HG02885 (cell line): ENCODE data around the gene NBPF12.
"Not testable (repeated sequence)": the region's sequence is repeated elsewhere in the genome, so short reads cannot be mapped to it uniquely, and the experiment has no call there.

Experiments used
- ATAC-seq: cut with Tn5 transposase; IDR thresholded peaks from one replicate; pipeline ENCODE4 v1.9.1; 2021; ENCODE audit warnings: mild to moderate bottlenecking; ENCODE audit not compliant: unreplicated experiment, poor library complexity

NBPF12 gene

DNA sequence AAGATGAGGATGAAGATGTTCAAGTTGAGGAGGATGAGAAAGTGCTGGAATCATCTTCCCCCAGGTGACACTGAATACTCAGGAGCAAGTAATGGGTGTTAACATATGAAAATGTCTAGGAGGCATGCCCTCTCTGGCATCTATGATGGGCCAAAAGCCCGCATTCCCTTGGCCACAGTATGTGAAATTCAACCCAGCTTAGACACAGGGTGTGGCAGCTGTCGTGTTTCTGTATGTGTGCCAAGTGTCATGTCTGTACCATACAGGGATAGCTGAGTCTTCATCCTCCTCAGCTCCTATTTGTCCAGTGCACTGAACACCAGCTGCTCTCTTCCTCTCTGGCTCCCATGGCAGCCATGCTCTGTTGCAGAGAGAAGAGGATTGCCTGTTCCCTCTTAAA, 32.5 kb downstream of the NBPF12 start:
- ATAC-seq: not testable (repeated sequence)

DNA sequence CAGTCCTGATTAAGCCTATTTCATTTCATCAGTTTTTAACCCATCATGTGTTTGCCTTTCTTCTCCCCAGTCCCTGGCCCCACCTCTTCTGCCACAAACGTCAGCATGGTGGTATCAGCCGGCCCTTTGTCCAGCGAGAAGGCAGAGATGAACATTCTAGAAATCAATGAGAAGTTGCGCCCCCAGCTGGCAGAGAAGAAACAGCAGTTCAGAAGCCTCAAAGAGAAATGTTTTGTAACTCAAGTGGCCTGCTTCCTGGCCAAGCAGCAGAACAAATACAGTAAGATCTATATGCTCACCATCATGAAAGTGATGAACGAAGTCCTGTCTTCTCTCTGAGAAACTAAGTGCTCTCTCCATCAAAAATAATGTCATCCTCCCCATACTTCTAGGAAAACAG, 34.6 kb downstream of the NBPF12 start:
- not testable (repeated sequence) for ATAC-seq

DNA sequence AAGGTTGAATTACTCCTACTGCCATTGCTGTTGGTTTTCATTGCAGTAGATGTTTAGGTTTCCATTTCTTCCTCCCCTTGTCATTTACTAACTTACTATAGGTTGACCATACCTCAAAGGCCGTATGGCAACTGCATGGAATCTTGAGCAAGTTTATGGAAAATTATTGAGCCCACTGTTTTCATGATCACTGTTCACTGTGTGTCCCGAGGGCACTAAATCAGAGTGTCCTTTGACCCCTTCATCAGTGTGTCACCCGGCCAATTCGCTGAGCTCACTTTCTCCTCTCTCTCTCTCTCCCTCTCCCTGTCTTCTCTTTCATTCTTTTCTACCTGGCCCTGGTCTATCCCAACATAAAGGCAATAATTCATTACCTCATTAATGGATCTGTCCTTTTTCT, 47.7 kb downstream of the NBPF12 start:
- ATAC-seq: not testable (repeated sequence)

DNA sequence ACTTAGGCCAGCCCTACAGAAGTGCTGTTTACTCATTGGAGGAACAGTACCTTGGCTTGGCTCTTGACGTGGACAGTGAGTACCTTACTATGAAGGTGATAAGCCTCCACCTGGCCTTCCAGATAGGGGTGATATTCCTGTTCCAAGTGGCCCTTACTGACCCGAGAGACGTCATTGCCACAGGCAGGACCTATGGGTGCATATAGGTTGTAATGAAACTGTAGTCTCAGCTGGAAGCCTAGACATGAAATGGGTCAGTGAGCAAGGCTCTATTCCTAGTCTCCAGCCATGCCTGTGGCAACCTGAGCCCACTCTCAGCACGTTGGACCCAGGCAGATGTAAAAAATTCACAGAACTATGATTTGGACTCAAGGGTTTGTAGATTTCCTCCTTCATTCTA, 48.3 kb downstream of the NBPF12 start:
- not testable (repeated sequence) for ATAC-seq

DNA sequence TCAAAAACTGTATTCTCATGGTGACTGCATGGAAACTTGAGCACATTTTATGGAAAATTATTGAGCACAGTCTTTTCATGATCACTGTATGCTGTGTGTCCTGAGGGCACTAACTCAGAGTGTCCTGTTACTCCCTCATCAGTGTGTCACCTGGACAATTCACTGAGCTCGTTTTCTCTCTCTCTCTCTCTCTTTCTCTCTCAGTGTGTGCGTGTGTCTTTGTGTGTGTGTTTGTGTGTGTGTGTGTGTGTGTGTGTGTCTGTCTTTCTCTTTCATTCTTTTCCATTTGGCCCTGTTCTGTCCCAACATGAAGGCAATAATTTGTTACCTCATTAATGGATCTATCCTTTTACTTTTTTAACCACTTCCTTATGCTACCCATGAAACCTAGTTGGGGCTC, 49.4 kb downstream of the NBPF12 start:
- ATAC-seq: not testable (repeated sequence)

DNA sequence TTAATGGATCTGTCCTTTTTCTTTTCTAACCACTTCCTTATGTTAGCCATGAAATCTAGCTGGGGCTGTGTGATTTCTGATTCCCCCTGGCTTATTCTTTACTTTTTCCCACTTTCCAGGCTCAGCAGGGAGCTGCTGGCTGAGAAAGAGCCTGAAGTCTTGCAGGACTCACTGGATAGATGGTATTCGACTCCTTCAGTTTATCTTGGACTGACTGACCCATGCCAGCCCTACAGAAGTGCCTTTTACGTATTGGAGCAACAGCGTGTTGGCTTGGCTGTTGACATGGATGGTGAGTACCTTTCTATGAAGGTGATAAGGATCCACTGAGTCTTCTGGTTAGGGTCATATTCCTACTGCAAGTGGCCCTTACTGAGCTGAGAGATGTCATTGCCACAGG, 51.3 kb downstream of the NBPF12 start:
- ATAC-seq: not testable (repeated sequence)

DNA sequence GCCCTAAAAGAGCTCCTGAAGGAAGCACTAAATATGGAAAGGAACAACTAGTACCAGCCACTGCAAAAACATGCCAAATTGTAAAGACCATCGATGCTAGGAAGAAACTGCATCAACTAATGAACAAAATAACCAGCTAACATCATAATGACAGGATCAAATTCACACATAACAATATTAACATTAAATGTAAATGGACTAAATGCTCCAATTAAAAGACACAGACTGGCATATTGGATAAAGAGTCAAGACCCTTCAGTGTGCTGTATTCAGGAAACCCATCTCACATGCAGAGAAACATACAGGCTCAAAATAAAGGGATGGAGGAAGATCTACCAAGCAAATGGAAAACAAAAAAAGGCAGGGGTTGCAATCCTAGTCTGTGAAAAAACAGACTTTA, 70.4 kb downstream of the NBPF12 start:
- ATAC-seq: not testable (repeated sequence)

DNA sequence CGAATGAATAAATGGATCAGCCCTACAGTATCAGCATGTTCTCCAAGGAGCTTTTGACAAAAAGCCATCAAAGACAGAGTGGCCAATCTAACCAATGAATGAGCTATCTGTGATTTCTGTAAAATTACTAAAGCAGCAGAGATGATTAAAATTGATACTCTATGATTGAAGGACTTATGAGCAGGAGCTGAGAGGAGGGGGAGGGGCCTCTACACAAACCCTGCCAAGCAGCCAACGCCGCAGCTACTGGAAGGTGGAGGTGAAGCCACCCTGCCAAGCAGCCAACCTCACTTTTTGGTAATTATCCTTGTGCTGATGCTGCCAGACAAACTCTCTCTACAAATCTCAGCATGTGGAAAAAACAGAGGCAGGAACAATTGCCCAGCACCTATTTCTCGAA, 88.9 kb downstream of the NBPF12 start:
- not testable (repeated sequence) for ATAC-seq

DNA sequence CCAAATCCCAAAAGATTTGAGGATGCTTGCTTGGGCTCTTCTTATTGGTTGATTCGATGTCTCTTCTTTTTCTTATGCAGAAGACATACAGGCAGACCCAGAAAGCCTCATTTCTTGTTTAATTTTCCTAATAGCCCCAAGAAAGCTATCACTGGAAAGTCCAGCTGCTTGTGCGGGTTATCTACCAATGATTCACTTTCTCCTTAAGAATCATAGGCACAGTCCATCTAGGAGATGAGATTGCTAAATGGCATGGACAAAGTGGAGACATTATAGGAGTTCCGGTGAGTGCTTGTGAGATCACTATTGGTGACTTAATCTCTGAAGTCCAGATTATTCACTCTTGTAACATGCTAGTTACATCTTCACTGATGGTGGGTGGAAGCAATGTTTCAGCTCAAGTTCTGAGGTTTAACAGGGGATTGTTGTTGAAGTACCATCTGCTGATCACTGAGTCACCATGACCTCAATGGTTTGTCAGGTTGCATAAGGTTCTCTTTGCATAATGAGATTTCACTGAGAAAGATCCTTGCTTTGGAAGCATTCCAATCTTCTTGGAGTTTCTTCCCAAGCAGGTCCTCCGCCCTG, 92.0 kb downstream of the NBPF12 start:
- not testable (repeated sequence) for ATAC-seq

DNA sequence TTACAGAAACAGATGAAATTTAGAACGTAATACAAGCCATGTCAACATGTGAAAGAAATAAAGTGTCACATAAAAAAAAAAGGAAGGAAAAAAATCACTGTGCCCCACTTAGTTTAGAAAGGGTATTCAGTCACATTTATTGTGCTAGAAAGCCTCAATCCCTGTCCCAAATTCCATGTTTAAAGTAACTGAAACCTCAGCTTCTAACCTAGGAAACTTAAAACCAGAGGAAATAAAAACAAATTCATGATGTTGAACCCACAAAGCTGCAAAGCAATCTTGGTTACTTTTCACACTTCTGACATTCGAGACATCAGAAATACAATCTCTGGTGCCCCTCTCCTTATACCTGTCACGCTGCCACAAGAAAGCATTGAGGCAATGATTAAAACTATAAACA, 101.8 kb downstream of the NBPF12 start:
- ATAC-seq: no peak

DNA sequence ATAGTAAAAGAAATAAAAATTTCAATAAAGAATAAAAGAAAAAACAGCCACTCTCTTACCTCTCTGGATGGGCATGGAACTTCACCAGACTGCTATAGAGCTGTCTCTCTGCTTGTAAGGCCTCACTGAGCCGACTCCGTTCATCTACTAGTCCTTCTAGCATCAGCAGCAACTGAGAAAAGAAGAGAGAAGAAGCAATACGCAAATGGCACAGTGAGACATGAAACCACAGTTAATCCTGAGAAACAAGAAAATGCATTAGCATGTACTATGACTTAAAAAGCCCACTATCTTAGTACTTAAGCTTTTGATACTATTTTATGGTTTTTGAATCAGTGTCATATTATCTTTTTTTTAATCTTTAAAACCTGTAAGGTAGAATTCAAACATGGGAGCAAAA, 104.8 kb downstream of the NBPF12 start:
- ATAC-seq: not testable (repeated sequence)

DNA sequence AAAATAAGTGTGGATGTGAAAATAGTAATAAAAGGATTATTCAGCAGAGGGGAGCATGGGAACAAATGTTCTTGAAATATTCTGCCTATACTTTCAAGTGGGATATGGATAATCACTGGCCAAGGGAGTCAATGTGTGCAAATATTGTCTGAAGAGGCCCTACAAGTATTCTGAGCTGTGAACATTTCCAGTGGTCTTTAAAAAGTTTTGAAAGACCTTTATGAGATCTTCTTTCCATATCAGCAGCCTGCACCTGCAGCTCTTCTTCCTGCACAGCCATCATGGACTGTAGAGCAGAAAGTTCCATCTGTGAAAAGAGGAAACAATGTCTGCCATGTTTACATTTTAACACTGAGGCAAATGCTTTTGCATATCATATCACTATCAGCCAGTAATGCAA, 106.4 kb downstream of the NBPF12 start:
- ATAC-seq: not testable (repeated sequence)
